ENCODE data around the gene SPDYE6. TPM values are rescaled to one million over a fixed set of nuclear protein-coding genes. Genes with fewer than 3 reads are reported as not detected.

Gene SPDYE6
- total and polyA plus RNA-seq, 2 of the 4 experiments (the other 2 are of a cell fraction) = not detected

GRCh38 chr7:102304668-102305067 lies 51.6 kb downstream of the SPDYE6 start (continued):
- TF ChIP-seq RCOR1 (IDR thresholded peaks at IDR 0.05; ENCODE audit: insufficient replicate concordance, low read length) (no peak), RFX5 (IDR thresholded peaks at IDR 0.05; ENCODE audit: low read depth, low read length) (no peak)

- H3K14ac ChIP-seq (replicated peaks; ENCODE audit: low read depth, low read length) = no peak overlapping the region
- WGBS, 2 experiments (ENCODE audit: extremely low coverage in 2 of 2, insufficient read length in 1 of 2) = 81% methylated on average over 7 of the region's 13 CpGs; no CpG with 5 or more reads in 1 of the 2 experiments
- H2AK9ac ChIP-seq (replicated peaks; ENCODE audit: low read depth, low read length, poor library complexity) = peak overlapping the region; percentile 26
- peaks cover under 1% of the 10 kb centered on the region; the same call in 1 of the 2 replicates for H3K36me3 ChIP-seq (ENCODE audit: control insufficient read depth, insufficient read depth, low read length)
- ATAC-seq (ENCODE audit: low read depth) (no peak), DNase-seq (no peak)
- no peak overlapping the region for H2BK20ac ChIP-seq (ENCODE audit: low read depth, low read length)
- H4K20me1 ChIP-seq (ENCODE audit: insufficient read depth, low read length) = no peaks in the 10 kb centered on the region
- intact Hi-C loops (cut with micrococcal nuclease) (no loop called here), dilution Hi-C loops (cut with HindIII; ENCODE audit: low sequenced_read_pairs, unreplicated experiment) (no loop called here), in situ Hi-C loops (cut with MboI; ENCODE audit: low sequenced_read_pairs) (no loop called here)
- no peak overlapping the region for H3K4ac ChIP-seq (ENCODE audit: low read depth, low read length)
- ChIA-PET POLR2A (ENCODE audit: unreplicated experiment) (no interaction called here), CTCF (interaction anchor here (0.7 kb wide), 1 partner anchor 1783 kb away, joined by 3 read pairs; no protein-coding TSS in a partner anchor)
- H3K9ac ChIP-seq (ENCODE audit: low read depth, low read length) = no peak overlapping the region
- H3K27me3 ChIP-seq (ENCODE audit: control insufficient read depth, insufficient read depth, low read length) = no peaks in the 10 kb centered on the region; the same call in 1 of the 2 replicates
- BruUV-seq (replicated peaks) = no TSS peak
- no peak overlapping the region for H3K18ac ChIP-seq (ENCODE audit: low read depth, low read length)
- no peak overlapping the region for H3K4me3 ChIP-seq (ENCODE audit: insufficient read depth, low read depth, low read length)
- no peaks in the 10 kb centered on the region for H3K9me3 ChIP-seq (ENCODE audit: control insufficient read depth, insufficient read depth, low read length)
- 0 out of 4 replicates have a peak, but pooled peaks cover 0 to 8% of the 10 kb centered on the region in 2 experiments for H3K79me1 ChIP-seq (ENCODE audit: low read depth in 1 of 2, low read length in 2 of 2)
- peaks cover 11% of the 10 kb centered on the region for H3K4me1 ChIP-seq (ENCODE audit: control insufficient read depth, insufficient read depth, low read length)
- H4K5ac ChIP-seq (ENCODE audit: low read depth, low read length) = no peak overlapping the region
- H3K9me1 ChIP-seq (ENCODE audit: insufficient read depth, low read length) = peaks cover 20% of the 10 kb centered on the region
- no peak overlapping the region for H2AK5ac ChIP-seq (ENCODE audit: low read depth, low read length)
- H2AFZ ChIP-seq (replicated peaks; ENCODE audit: low read length, poor library complexity) = no peak overlapping the region
- H3K27ac ChIP-seq (ENCODE audit: insufficient read depth, low read length) = no peak overlapping the region
- no peak overlapping the region for H3K56ac ChIP-seq (ENCODE audit: extremely low read depth, insufficient read depth, low read length)
- H2BK15ac ChIP-seq (ENCODE audit: low read depth, low read length) = no peak overlapping the region
- no peak overlapping the region for H2BK5ac ChIP-seq (ENCODE audit: low read depth, low read length, poor library complexity, severe bottlenecking)
- H2BK120ac ChIP-seq (ENCODE audit: low read depth, low read length) = no peak overlapping the region
- no peak overlapping the region for H4K91ac ChIP-seq (ENCODE audit: insufficient read depth, low read depth, low read length)
- H3K23ac ChIP-seq (ENCODE audit: low read depth, low read length) = no peak overlapping the region
- no peak overlapping the region for H4K8ac ChIP-seq (ENCODE audit: low read depth in 2 of 2, low read length in 2 of 2)
- no peak overlapping the region for H3K4me2 ChIP-seq (ENCODE audit: low read depth, low read length)
- TF ChIP-seq MXI1 (IDR thresholded peaks at IDR 0.05; ENCODE audit: borderline replicate concordance, low read depth, low read length) = no peak
- TF ChIP-seq RCOR1 (IDR thresholded peaks at IDR 0.05; ENCODE audit: insufficient replicate concordance, low read length) = no peak
- TF ChIP-seq FOS (IDR thresholded peaks at IDR 0.05; ENCODE audit: low read depth, low read length) = no peak
- TF ChIP-seq BHLHE40 (IDR thresholded peaks at IDR 0.05; ENCODE audit: low read depth, low read length) = no peak
- no peak for TF ChIP-seq MAZ (IDR thresholded peaks at IDR 0.05; ENCODE audit: borderline replicate concordance, low read depth, low read length)
- TF ChIP-seq CHD1 (IDR thresholded peaks at IDR 0.05; ENCODE audit: low read depth, low read length) = no peak
- TF ChIP-seq RFX5 (IDR thresholded peaks at IDR 0.05; ENCODE audit: low read depth, low read length) = no peak
- TF ChIP-seq ELK1 (IDR thresholded peaks at IDR 0.05; ENCODE audit: borderline replicate concordance, low read depth, low read length) = no peak
- TF ChIP-seq RAD21 (IDR thresholded peaks at IDR 0.05; ENCODE audit: low read length) = no peak
- TF ChIP-seq NFE2L2 (IDR thresholded peaks at IDR 0.05; ENCODE audit: low read depth, low read length) = no peak
- TF ChIP-seq USF2 (IDR thresholded peaks at IDR 0.05; ENCODE audit: low read depth, low read length) = no peak
- no peak for TF ChIP-seq POLR2A (IDR thresholded peaks at IDR 0.05; ENCODE audit: low read depth, low read length)
- no peak for TF ChIP-seq CEBPB (IDR thresholded peaks at IDR 0.05; ENCODE audit: low read depth, low read length)
- no peak for TF ChIP-seq MAFK (IDR thresholded peaks at IDR 0.05; ENCODE audit: low read depth, low read length)
- no peak for TF ChIP-seq SMC3 (IDR thresholded peaks at IDR 0.05; ENCODE audit: low read depth, low read length)
Measured at GRCh38 chr7:102303669-102304422, 52.4 kb downstream of the SPDYE6 start.

Measured in IMR-90 (cell line).